ENCODE results near the gene KCNQ1.

Gene KCNQ1

GRCh38 chr11:2557381-2557780, 112.6 kb downstream of the KCNQ1 start:
- Histone ChIP-seq H3K27me3 (ENCODE audit: control insufficient read depth, insufficient read depth, low read length) (peaks cover 74% of the 10 kb centered on the region), H3K36me3 (ENCODE audit: control insufficient read depth, insufficient read depth, low read length) (no peaks in the 10 kb centered on the region), H3K9me3 (ENCODE audit: control insufficient read depth, insufficient read depth, low read length) (no peaks in the 10 kb centered on the region), H3K4me3 (ENCODE audit: low read depth, low read length) (no peak overlapping the region), H3K4me1 (ENCODE audit: control insufficient read depth, insufficient read depth, low read length) (no peaks in the 10 kb centered on the region; the same call in 1 of the 2 replicates), H3K9ac (ENCODE audit: low read depth, low read length) (no peak overlapping the region), H3K27ac (ENCODE audit: low read depth, low read length) (no peak overlapping the region)

DNA sequence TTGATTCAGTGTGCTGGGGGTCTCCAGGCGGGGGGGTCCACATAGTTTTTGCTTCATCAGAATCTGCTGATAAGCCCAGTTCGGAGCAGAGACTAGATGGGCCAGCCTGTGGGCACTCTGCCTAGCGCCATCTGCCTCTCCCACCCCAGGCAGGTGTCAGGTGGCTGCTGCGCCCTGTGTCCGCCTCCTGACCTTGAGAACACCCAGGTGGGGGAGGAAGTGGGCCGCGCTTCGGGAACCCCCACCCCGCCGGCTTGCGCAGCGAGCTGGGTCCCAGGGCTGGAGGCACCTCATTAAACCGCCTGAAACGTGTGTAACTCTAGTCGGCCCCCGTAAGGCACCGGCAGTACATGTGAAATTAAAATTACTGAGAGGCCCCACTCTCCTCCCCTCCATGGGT, 113.6 kb downstream of the KCNQ1 start:
- Histone ChIP-seq H3K9ac (ENCODE audit: low read depth, low read length) (no peak overlapping the region), H3K27ac (ENCODE audit: low read depth, low read length) (no peak overlapping the region), H3K27me3 (ENCODE audit: control insufficient read depth, insufficient read depth, low read length) (peaks cover 74% of the 10 kb centered on the region), H3K4me1 (ENCODE audit: control insufficient read depth, insufficient read depth, low read length) (no peaks in the 10 kb centered on the region; the same call in 1 of the 2 replicates), H3K36me3 (ENCODE audit: control insufficient read depth, insufficient read depth, low read length) (no peaks in the 10 kb centered on the region), H3K4me3 (ENCODE audit: low read depth, low read length) (no peak overlapping the region), H3K9me3 (ENCODE audit: control insufficient read depth, insufficient read depth, low read length) (no peaks in the 10 kb centered on the region)

DNA sequence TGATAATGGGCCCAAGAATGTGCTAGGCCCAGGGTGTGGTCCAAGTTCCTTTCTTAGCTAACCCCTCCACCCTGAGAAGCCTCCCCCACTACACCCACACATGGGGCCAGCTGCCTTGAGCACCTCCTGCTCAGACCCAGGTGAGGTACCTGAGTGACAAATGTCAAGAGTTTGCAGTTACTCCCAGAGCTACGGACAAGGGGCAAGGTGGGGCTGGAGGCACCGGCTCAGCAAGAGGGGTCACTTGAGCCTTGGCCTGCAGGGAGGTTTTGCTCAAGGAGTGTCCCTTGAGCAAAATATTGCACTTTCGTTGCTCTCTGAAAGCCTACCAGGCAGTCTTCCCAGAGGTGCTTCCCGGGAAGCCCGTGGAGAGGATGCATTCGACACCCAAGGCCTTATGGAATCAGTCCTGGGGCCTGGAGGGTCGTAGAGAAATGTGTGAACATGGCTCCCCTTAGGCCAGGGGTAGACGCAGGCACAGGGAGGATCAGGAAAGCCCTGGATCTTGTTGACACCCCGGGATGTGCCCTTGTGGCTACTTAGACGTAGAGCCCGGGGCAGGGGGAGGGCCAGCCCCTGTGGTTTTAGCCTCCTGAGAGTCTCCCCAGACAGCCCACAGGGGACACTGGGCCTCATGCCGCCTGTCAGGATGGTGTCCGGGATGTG, 114.2 kb downstream of the KCNQ1 start:
- H3K27ac ChIP-seq (ENCODE audit: low read depth, low read length), result no peak overlapping the region
- H3K4me3 ChIP-seq (ENCODE audit: low read depth, low read length), result no peak overlapping the region
- peaks cover 77% of the 10 kb centered on the region for H3K27me3 ChIP-seq (ENCODE audit: control insufficient read depth, insufficient read depth, low read length)
- no peak overlapping the region for H3K9ac ChIP-seq (ENCODE audit: low read depth, low read length)
- no peaks in the 10 kb centered on the region for H3K36me3 ChIP-seq (ENCODE audit: control insufficient read depth, insufficient read depth, low read length)
- H3K9me3 ChIP-seq (ENCODE audit: control insufficient read depth, insufficient read depth, low read length), result no peaks in the 10 kb centered on the region
- H3K4me1 ChIP-seq (ENCODE audit: control insufficient read depth, insufficient read depth, low read length), result no peaks in the 10 kb centered on the region; the same call in 1 of the 2 replicates

GRCh38 chr11:2559527-2560311, 114.9 kb downstream of the KCNQ1 start:
- no peak overlapping the region for H3K4me3 ChIP-seq (ENCODE audit: low read depth, low read length)
- no peaks in the 10 kb centered on the region; the same call in 1 of the 2 replicates for H3K4me1 ChIP-seq (ENCODE audit: control insufficient read depth, insufficient read depth, low read length)
- H3K27ac ChIP-seq (ENCODE audit: low read depth, low read length), result no peak overlapping the region
- no peaks in the 10 kb centered on the region for H3K36me3 ChIP-seq (ENCODE audit: control insufficient read depth, insufficient read depth, low read length)
- H3K27me3 ChIP-seq (ENCODE audit: control insufficient read depth, insufficient read depth, low read length), result peaks cover 77% of the 10 kb centered on the region
- no peak overlapping the region for H3K9ac ChIP-seq (ENCODE audit: low read depth, low read length)
- no peaks in the 10 kb centered on the region for H3K9me3 ChIP-seq (ENCODE audit: control insufficient read depth, insufficient read depth, low read length)

DNA sequence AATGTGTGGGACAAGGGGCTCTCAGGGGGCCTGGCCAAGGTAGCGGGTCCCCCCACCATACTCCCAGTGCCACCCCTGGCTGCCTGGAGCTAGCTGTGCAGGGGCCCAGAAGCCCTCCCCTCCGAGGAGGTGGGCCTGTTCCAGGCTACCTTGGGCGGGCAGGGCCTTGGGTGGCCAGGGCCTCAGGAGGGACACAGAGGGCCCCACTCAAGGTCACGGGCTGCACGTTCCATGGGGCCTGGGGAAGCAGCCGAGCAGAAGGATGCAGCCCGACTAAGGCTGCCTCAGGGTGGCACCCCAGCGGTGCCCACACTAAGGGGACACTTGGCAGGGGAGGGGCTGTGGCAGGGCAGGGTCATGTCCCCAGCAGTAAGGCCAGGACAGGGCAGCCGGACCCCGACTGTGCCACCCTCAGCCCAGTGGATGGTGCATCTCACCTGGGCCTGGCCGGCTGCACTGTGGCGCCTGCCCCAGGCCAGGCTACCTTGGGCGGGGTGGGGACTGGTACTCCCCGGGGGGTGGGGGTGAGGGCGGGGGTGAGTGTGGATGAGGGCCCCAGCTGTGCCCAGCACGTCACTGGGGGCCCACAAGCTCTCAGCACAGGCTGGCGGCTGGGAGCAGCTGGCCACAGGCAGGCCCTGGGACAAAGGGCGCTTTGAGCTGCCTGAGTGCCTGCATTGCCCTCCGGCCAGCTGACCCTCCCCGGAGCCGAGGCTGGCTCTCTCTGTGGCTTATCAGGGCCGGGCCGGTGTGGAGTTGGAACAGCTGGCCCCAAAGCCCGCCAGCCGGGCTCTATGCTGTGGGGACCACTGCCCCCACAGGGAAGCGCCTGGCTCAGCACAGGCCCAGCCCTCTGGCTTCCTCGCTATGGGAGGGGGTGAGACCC, 117.1 kb downstream of the KCNQ1 start:
- Histone ChIP-seq H3K4me3 (ENCODE audit: low read depth, low read length) (no peak overlapping the region), H3K4me1 (ENCODE audit: control insufficient read depth, insufficient read depth, low read length) (no peaks in the 10 kb centered on the region), H3K9ac (ENCODE audit: low read depth, low read length) (no peak overlapping the region), H3K27me3 (ENCODE audit: control insufficient read depth, insufficient read depth, low read length) (peaks cover 74% of the 10 kb centered on the region), H3K27ac (ENCODE audit: low read depth, low read length) (no peak overlapping the region), H3K9me3 (ENCODE audit: control insufficient read depth, insufficient read depth, low read length) (no peaks in the 10 kb centered on the region), H3K36me3 (ENCODE audit: control insufficient read depth, insufficient read depth, low read length) (no peaks in the 10 kb centered on the region)

- H3K27me3 ChIP-seq (ENCODE audit: control insufficient read depth, insufficient read depth, low read length), result peaks cover 74% of the 10 kb centered on the region
- H3K4me3 ChIP-seq (ENCODE audit: low read depth, low read length), result no peak overlapping the region
- no peak overlapping the region for H3K27ac ChIP-seq (ENCODE audit: low read depth, low read length)
- H3K9me3 ChIP-seq (ENCODE audit: control insufficient read depth, insufficient read depth, low read length), result no peaks in the 10 kb centered on the region
- H3K9ac ChIP-seq (ENCODE audit: low read depth, low read length), result no peak overlapping the region
- no peaks in the 10 kb centered on the region for H3K4me1 ChIP-seq (ENCODE audit: control insufficient read depth, insufficient read depth, low read length)
- H3K36me3 ChIP-seq (ENCODE audit: control insufficient read depth, insufficient read depth, low read length), result no peaks in the 10 kb centered on the region
Measured at GRCh38 chr11:2562890-2563212, 118.0 kb downstream of the KCNQ1 start.

DNA sequence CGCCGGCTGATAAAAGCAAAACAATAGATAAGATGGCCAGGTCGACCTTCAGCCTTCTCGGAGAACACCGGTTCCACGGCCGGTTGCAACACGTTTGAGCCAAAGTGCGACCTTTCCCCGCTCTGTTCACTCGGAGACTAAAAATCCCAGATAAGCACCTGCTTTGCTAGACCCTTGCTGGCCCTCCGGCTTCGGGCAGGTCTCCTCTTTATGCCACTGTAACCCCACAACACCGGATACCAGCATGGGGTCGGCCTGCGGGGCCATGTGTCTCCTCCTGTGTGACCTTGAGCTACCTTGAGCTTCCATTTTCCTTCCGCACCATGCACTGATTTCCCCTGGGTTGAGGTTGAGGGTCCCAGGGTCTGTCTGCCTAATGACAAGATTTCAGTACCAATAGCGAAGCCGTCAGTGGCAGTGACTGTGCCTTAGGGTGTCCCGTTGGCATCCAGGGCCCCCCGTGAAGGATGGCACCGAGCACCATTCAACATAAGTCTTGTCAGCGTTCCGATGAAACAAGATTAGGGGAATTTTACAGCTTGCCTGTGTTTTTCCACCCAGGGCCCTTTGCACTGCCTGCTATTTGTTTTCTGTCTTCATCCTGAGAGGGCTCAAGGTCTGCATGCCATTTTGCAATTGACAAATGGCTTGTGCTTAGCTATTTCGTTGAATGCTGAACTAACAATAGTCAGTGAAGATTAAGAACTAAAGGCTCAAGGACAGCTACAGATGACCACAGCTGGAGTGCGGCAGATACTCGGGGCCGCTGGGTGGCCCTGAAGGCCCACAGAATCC, 118.6 kb downstream of the KCNQ1 start:
- H3K4me3 ChIP-seq (ENCODE audit: low read depth, low read length), result no peak overlapping the region
- H3K27ac ChIP-seq (ENCODE audit: low read depth, low read length), result no peak overlapping the region
- no peaks in the 10 kb centered on the region for H3K4me1 ChIP-seq (ENCODE audit: control insufficient read depth, insufficient read depth, low read length)
- H3K36me3 ChIP-seq (ENCODE audit: control insufficient read depth, insufficient read depth, low read length), result no peaks in the 10 kb centered on the region
- H3K9ac ChIP-seq (ENCODE audit: low read depth, low read length), result no peak overlapping the region
- peaks cover 72% of the 10 kb centered on the region for H3K27me3 ChIP-seq (ENCODE audit: control insufficient read depth, insufficient read depth, low read length)
- H3K9me3 ChIP-seq (ENCODE audit: control insufficient read depth, insufficient read depth, low read length), result no peaks in the 10 kb centered on the region

GRCh38 chr11:2564008-2564530, 119.3 kb downstream of the KCNQ1 start:
- H3K9ac ChIP-seq (ENCODE audit: low read depth, low read length), result no peak overlapping the region
- H3K36me3 ChIP-seq (ENCODE audit: control insufficient read depth, insufficient read depth, low read length), result no peaks in the 10 kb centered on the region
- no peak overlapping the region for H3K27ac ChIP-seq (ENCODE audit: low read depth, low read length)
- peaks cover 69% of the 10 kb centered on the region for H3K27me3 ChIP-seq (ENCODE audit: control insufficient read depth, insufficient read depth, low read length)
- H3K4me3 ChIP-seq (ENCODE audit: low read depth, low read length), result no peak overlapping the region
- no peaks in the 10 kb centered on the region for H3K4me1 ChIP-seq (ENCODE audit: control insufficient read depth, insufficient read depth, low read length)
- no peaks in the 10 kb centered on the region for H3K9me3 ChIP-seq (ENCODE audit: control insufficient read depth, insufficient read depth, low read length)

DNA sequence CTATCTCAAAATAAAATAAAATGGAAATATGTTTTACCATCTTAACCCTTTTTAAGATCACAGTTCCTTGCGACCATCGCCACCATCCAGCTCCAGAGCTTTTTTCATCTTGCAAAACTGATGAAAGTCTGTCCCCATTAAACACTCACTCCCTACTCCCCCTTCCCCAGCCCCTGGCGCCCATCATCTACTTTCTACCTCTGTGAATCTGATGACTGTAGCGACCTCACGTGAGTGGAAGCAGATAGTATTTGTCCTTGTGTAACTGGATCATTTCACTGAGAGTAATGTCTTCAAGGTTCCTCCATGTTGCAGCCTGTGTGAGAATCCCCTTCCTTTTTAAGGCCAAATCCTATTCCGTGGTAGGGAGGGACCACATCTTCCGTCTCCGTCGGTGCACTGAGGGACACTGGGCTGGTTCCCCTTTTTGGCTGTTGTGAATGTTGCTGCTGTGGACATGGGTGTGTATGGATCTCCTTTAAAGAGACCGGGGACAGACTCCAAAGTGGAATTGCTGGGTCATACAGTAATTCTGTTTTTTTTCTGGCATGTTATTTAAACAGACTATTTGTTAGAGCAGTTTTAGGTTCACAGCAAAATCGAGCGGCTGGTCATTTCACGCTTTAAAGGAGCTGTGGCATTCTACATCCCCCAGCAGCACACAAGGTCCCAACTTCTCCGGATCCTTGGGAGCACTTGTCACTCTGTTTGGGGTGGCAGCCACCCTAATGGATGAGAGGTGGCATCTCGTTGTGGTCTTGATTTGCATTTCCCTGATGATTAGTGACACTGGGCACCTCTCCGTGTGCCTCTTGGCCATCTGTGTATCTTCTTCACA, 120.0 kb downstream of the KCNQ1 start:
- H3K9me3 ChIP-seq (ENCODE audit: control insufficient read depth, insufficient read depth, low read length), result no peaks in the 10 kb centered on the region
- no peak overlapping the region for H3K27ac ChIP-seq (ENCODE audit: low read depth, low read length)
- H3K27me3 ChIP-seq (ENCODE audit: control insufficient read depth, insufficient read depth, low read length), result peaks cover 69% of the 10 kb centered on the region
- no peaks in the 10 kb centered on the region for H3K36me3 ChIP-seq (ENCODE audit: control insufficient read depth, insufficient read depth, low read length)
- H3K9ac ChIP-seq (ENCODE audit: low read depth, low read length), result no peak overlapping the region
- H3K4me3 ChIP-seq (ENCODE audit: low read depth, low read length), result no peak overlapping the region
- no peaks in the 10 kb centered on the region for H3K4me1 ChIP-seq (ENCODE audit: control insufficient read depth, insufficient read depth, low read length)
